HCT116 (cell line): ENCODE data around the gene PYCR2. TPM values are rescaled to one million over a fixed set of nuclear protein-coding genes. Genes with fewer than 3 reads are reported as not detected.

Experiments
- ATAC-seq: fragments of 200-7000 bp; cut with Tn5 transposase; 2 replicates; pipeline ENCODE4 v1.9.1; 2020; ENCODE audit warnings: mild to moderate bottlenecking, moderate library complexity
- BruUV-seq: library from RNA; stranded (reverse); fragments of 400-500 nt; replicated peaks from 2 replicates; lab custom pipeline; 2021; lab: Mats Ljungman, UMichigan
- CTCF ChIA-PET: fragments of 300-600 bp; sonication (Branson Sonifier 250); formaldehyde crosslinking; loops from one replicate; lab custom pipeline; 2021; ENCODE audit warnings: antibody characterized with exemption; lab: Charles Lee
- POLR2A ChIA-PET: fragments of 300-600, 350-600 bp; sonication (Branson Sonifier 250); formaldehyde crosslinking; loops from one replicate; lab custom pipeline; 2021; ENCODE audit warnings: antibody characterized with exemption; lab: Charles Lee
- RAD21 ChIA-PET, 2 experiments: fragments of 300-600 bp; sonication (Branson Sonifier 250); formaldehyde crosslinking; loops; one replicate each; lab custom pipeline; 2023; ENCODE audit warnings: low total read pairs in 2 of 2; ENCODE audit not compliant: uncharacterized antibody in 2 of 2, unreplicated experiment in 2 of 2, low non-redundant PET in 1 of 2; lab: Charles Lee
- DNase-seq: peaks from one replicate; pipeline ENCODE4 v3.0.0-alpha.2; 2010; ENCODE audit warnings: low read depth, low spot score
- H2AFZ ChIP-seq: fragments of 200-600 bp; shearing (Covaris generic), sonication (generic); 2 replicates; pipeline ENCODE4 v1.6.1; 2017; ENCODE audit warnings: low read depth, mixed run types, mixed read lengths, antibody characterized with exemption, low read length; ENCODE audit not compliant: poor library complexity, severe bottlenecking
- H3K27ac ChIP-seq: 2 replicates; pipeline ENCODE4 v1.5.1; 2012; ENCODE audit warnings: low read depth, low read length
- H3K27me3 ChIP-seq: fragments of 200-600 bp; sonication (generic); 2 replicates; pipeline ENCODE4 v1.6.1; 2016; ENCODE audit warnings: mixed run types, low read length, mixed read lengths; ENCODE audit not compliant: insufficient read depth
- H3K36me3 ChIP-seq, 2 experiments: fragments of 200-500 bp in 1 of 2; fragments of 200-600 bp in 1 of 2; sonication (Bioruptor generic) in 1 of 2; sonication (generic) in 1 of 2; 2 replicates each; pipeline versions ENCODE4 v1.5.1 to v1.6.1; 2014 to 2016; ENCODE audit warnings: low read length in 2 of 2, inconsistent platforms in 1 of 2, mixed read lengths in 1 of 2, mixed run types in 1 of 2; ENCODE audit not compliant: insufficient read depth in 2 of 2, control insufficient read depth in 1 of 2
- H3K4me1 ChIP-seq, 2 experiments: fragments of 200-600 bp in 1 of 2; sonication (generic) in 1 of 2; 2 replicates each; pipeline versions ENCODE4 v1.5.1 to v1.6.1; 2012 to 2017; ENCODE audit warnings: low read length in 2 of 2, inconsistent platforms in 1 of 2, mild to moderate bottlenecking in 1 of 2, mixed read lengths in 1 of 2, mixed run types in 1 of 2, moderate library complexity in 1 of 2; ENCODE audit not compliant: insufficient read depth in 2 of 2, control insufficient read depth in 1 of 2
- H3K4me2 ChIP-seq: fragments of 200-600 bp; sonication (generic); 2 replicates; pipeline ENCODE4 v1.6.1; 2017; ENCODE audit warnings: mixed run types, low read length, mixed read lengths
- H3K4me3 ChIP-seq, 2 experiments: fragments of 200-600 bp in 1 of 2; sonication (generic) in 1 of 2; replicated peaks in 1 of 2; 2 replicates each; pipeline ENCODE4 v1.5.1; 2011 to 2016; ENCODE audit warnings: low read length in 2 of 2, control low read depth in 1 of 2, low read depth in 1 of 2, mild to moderate bottlenecking in 1 of 2, mixed read lengths in 1 of 2, mixed run types in 1 of 2
- H3K79me2 ChIP-seq: fragments of 200-600 bp; sonication (generic); 2 replicates; pipeline ENCODE4 v1.6.1; 2017; ENCODE audit warnings: mild to moderate bottlenecking, mixed run types, low read length, moderate library complexity, mixed read lengths; ENCODE audit not compliant: insufficient read depth
- H3K9ac ChIP-seq: fragments of 200-600 bp; sonication (generic); 2 replicates; pipeline ENCODE4 v1.6.1; 2016; ENCODE audit warnings: low read length, mixed read lengths
- H3K9me2 ChIP-seq: fragments of 200-600 bp; sonication (generic), shearing (Covaris generic); 2 replicates; pipeline ENCODE4 v1.6.1; 2017; ENCODE audit warnings: mixed run types, mild to moderate bottlenecking, moderate library complexity; ENCODE audit not compliant: insufficient read depth
- H3K9me3 ChIP-seq, 2 experiments: fragments of 200-500 bp in 1 of 2; fragments of 200-600 bp in 1 of 2; sonication (Bioruptor generic) in 1 of 2; sonication (generic) in 1 of 2; 2 replicates each; pipeline ENCODE4 v1.6.1; 2014 to 2017; ENCODE audit warnings: low read length in 2 of 2, mixed read lengths in 2 of 2, inconsistent platforms in 1 of 2, low read depth in 1 of 2, mild to moderate bottlenecking in 1 of 2, mixed run types in 1 of 2, moderate library complexity in 1 of 2; ENCODE audit not compliant: control insufficient read depth in 1 of 2, insufficient read depth in 1 of 2
- H4K20me1 ChIP-seq: fragments of 200-600 bp; sonication (generic), shearing (Covaris generic); 2 replicates; pipeline ENCODE4 v1.6.1; 2017; ENCODE audit warnings: mixed run types, mild to moderate bottlenecking, moderate library complexity; ENCODE audit not compliant: insufficient read depth
- CBX3 ChIP-seq: IDR thresholded peaks from 2 replicates; pipeline ENCODE4 v1.6.1; 2012; ENCODE audit warnings: low read depth
- CTCF ChIP-seq, 3 experiments: fragments of 200-600 bp in 1 of 3; sonication (generic) in 1 of 3; IDR thresholded peaks in 2 of 3; conservative IDR thresholded peaks in 1 of 3; 2 replicates each; pipeline ENCODE4 v1.5.1; 2012 to 2017; ENCODE audit warnings: low read depth in 2 of 3, low read length in 2 of 3, antibody characterized with exemption in 1 of 3, borderline replicate concordance in 1 of 3, control low read depth in 1 of 3, mild to moderate bottlenecking in 1 of 3, mixed read lengths in 1 of 3, mixed run types in 1 of 3, moderate library complexity in 1 of 3; ENCODE audit not compliant: insufficient read depth in 1 of 3
- JUND ChIP-seq: IDR thresholded peaks from 2 replicates; pipeline ENCODE4 v1.6.1; 2012
- MAX ChIP-seq: IDR thresholded peaks from 2 replicates; pipeline ENCODE4 v1.6.1; 2012
- SIN3A ChIP-seq: IDR thresholded peaks from 2 replicates; pipeline ENCODE4 v1.6.1; 2012; ENCODE audit warnings: low read depth
- SP1 ChIP-seq: IDR thresholded peaks from 2 replicates; pipeline ENCODE4 v1.6.1; 2012; ENCODE audit warnings: low read depth
- TCF7L2 ChIP-seq: IDR thresholded peaks from 2 replicates; pipeline ENCODE4 v1.7.0; 2011; ENCODE audit warnings: borderline replicate concordance, inconsistent platforms; ENCODE audit not compliant: insufficient read depth, insufficient read length; ENCODE audit errors: extremely low read depth
- YY1 ChIP-seq: IDR thresholded peaks from 2 replicates; pipeline ENCODE4 v1.6.1; 2011; ENCODE audit warnings: low read length, low read depth, moderate library complexity, mild to moderate bottlenecking; ENCODE audit not compliant: insufficient replicate concordance; ENCODE audit errors: extremely low read depth
- ZFX ChIP-seq: fragments of 450-650 bp; IDR thresholded peaks from 2 replicates; pipeline ENCODE4 v1.6.1; 2017
- intact Hi-C: fragments of 100-400 bp; cut with micrococcal nuclease; formaldehyde crosslinking; loops from 2 replicates; pipeline ENCODE4 v1.10.0; 2022
- total RNA-seq: library from RNA; stranded (reverse); gene quantifications from one replicate; pipeline ENCODE4 v1.2.1, GENCODE V29; 2021; ENCODE audit not compliant: unreplicated experiment

The PYCR2 gene
- total RNA-seq, 1 experiment from 2014 or later, result 107 TPM

GRCh38 chr1:225878282-225878681, 45.8 kb downstream of the PYCR2 start:
- no TSS peak for BruUV-seq
- intact Hi-C loops, result no loop called here
- no peaks in the 10 kb centered on the region for H3K9me3 ChIP-seq
- ATAC-seq, result no peak
- no peak overlapping the region; the same call in 1 of the 2 replicates for H3K27ac ChIP-seq
- H3K36me3 ChIP-seq, result peaks cover 0 to 12% of the 10 kb centered on the region in 2 experiments; a peak in 2 of 4 replicates
- no peaks in the 10 kb centered on the region for H3K27me3 ChIP-seq
- peaks cover 50 to 72% of the 10 kb centered on the region in 2 experiments for H3K4me1 ChIP-seq
- H3K9ac ChIP-seq, result no peak overlapping the region
- H3K9me2 ChIP-seq, result no peaks in the 10 kb centered on the region
- ChIA-PET RAD21 (no interaction called here), POLR2A (interaction anchor here (0.9 kb wide), 1 partner anchor 11 kb away, joined by 3 read pairs; the partner anchor contains the start of gene LEFTY1), CTCF (interaction anchor here (1.8 kb wide), 1 partner anchor 33 kb away, joined by 5 read pairs; no protein-coding TSS in a partner anchor)
- H3K4me3 ChIP-seq, result no peak overlapping the region
- H3K79me2 ChIP-seq, result no peaks in the 10 kb centered on the region; the same call in 1 of the 2 replicates
- H2AFZ ChIP-seq, result no peak overlapping the region
- H3K4me2 ChIP-seq, result no peak overlapping the region
- TF ChIP-seq ZFX (no peak), JUND (no peak), SIN3A (no peak), TCF7L2 (no peak), CBX3 (no peak), CTCF (IDR thresholded peaks at IDR 0.05 in 2 of 3, conservative IDR thresholded peaks at IDR 0.05 in 1 of 3; ENCODE audit: borderline replicate concordance in 1 of 3, insufficient read depth in 1 of 3, low read depth in 2 of 3, low read length in 2 of 3) (no peak), MAX (no peak), SP1 (no peak), YY1 (no peak)
- DNase-seq, result no peak
- H4K20me1 ChIP-seq, result no peaks in the 10 kb centered on the region
